Right lobe of liver (tissue), 6 donors: ENCODE measurements around the gene TMEM213. TPM values are rescaled to one million over a fixed set of nuclear protein-coding genes. Genes with fewer than 3 reads are reported as not detected.

Source experiments
- ATAC-seq, 4 donors: fragments of 200-7000 bp; cut with Tn5 transposase; one replicate each; pipeline ENCODE4 v1.9.1; 2020; ENCODE audit warnings: mild to moderate bottlenecking in 4 of 4, moderate library complexity in 4 of 4
- DNase-seq, 3 donors: peaks; one replicate each; pipeline ENCODE4 v3.0.0-alpha.2; 2020
- H3K27ac ChIP-seq, 3 donors: fragments of 200-600 bp; one replicate each; pipeline ENCODE4 v1.8.0; 2022
- H3K27me3 ChIP-seq, 2 donors: fragments of 200-600 bp; one replicate each; pipeline ENCODE4 v1.8.0; 2022
- H3K36me3 ChIP-seq, 4 donors: fragments of 200-600 bp; sonication (generic) in 1 of 4; one replicate each; pipeline versions ENCODE4 v1.5.1 to v1.8.0; 2017 to 2022; ENCODE audit warnings: control low read depth in 1 of 4
- H3K4me1 ChIP-seq, 4 donors: fragments of 200-600 bp; sonication (generic) in 1 of 4; one replicate each; pipeline versions ENCODE4 v1.5.1 to v1.8.0; 2017 to 2022; ENCODE audit warnings: control low read depth in 1 of 4
- H3K4me3 ChIP-seq, 3 donors: fragments of 200-600 bp; one replicate each; pipeline ENCODE4 v1.8.0; 2022
- H3K9me3 ChIP-seq, 4 donors: fragments of 200-600 bp; sonication (generic) in 1 of 4; one replicate each; pipeline versions ENCODE4 v1.5.1 to v1.8.0; 2017 to 2022; ENCODE audit warnings: control low read depth in 1 of 4
- CTCF ChIP-seq, 4 donors: fragments of 200-600 bp in 3 of 4; fragments of 450-650 bp in 1 of 4; IDR thresholded peaks; one replicate each; pipeline versions ENCODE4 v1.5.1 to v1.8.0; 2016 to 2022; ENCODE audit warnings: antibody characterized with exemption in 4 of 4, mild to moderate bottlenecking in 2 of 4
- POLR2A ChIP-seq: fragments of 450-650 bp; IDR thresholded peaks from one replicate; pipeline ENCODE4 v1.6.1; 2017; ENCODE audit warnings: antibody characterized with exemption, mild to moderate bottlenecking
- WGBS: methylation state at CpG from one replicate; pipeline ENCODE4 v1.1.6; 2018; ENCODE audit warnings: low coverage, low lambda C conversion rate; ENCODE audit not compliant: insufficient coverage; ENCODE audit errors: missing lambda C conversion rate; 5-methylcytosine and 5-hydroxymethylcytosine counted together
- intact Hi-C, 2 donors: fragments of 100-400 bp; cut with DNase I; formaldehyde crosslinking; loops; one replicate each; pipeline versions ENCODE4 v1.11.2 to v1.14.1; 2022
- total RNA-seq, 6 experiments: library from RNA; depleted of rRNA in 2 of 6; stranded (reverse); fragments of >200 nt in 2 of 6; fragmentation: NEBNext Ultra II Directional in 3 of 6; extraction: Animal tissue kit (Norgen Biotek cat#: 25700) in 3 of 6; gene quantifications; one replicate each; pipeline versions ENCODE4 v1.1.0 to v1.2.4, GENCODE V29; 2016 to 2023
- donor health status: DM: no; HTN: yes; CAD: no.
- donor health status: DM: no; HTN: no; CAD: no.
- donor health status: DM: no; HTN: no; CAD: no.
- donor health status: DM: no; HTN: yes; CAD: no.
- donor health status: DM: no; HTN: yes; CAD: no.

Gene TMEM213
- total RNA-seq, 6 experiments from 2014 or later = not detected

GRCh38 chr7:138822867-138823535, 25.2 kb downstream of the TMEM213 start:
- no peak for DNase-seq
- no peak for ATAC-seq
- H3K4me3 ChIP-seq = no peak overlapping the region
- no peaks in the 10 kb centered on the region for H3K4me1 ChIP-seq
- WGBS = 80% methylated on average over 11 of the region's 11 CpGs
- TF ChIP-seq CTCF (IDR thresholded peaks at IDR 0.05) = no peak
- TF ChIP-seq POLR2A = no peak
- H3K27me3 ChIP-seq = no peaks in the 10 kb centered on the region
- no peaks in the 10 kb centered on the region for H3K9me3 ChIP-seq
- intact Hi-C loops = no loop called here
- no peaks in the 10 kb centered on the region for H3K36me3 ChIP-seq
- no peak overlapping the region for H3K27ac ChIP-seq

- Histone ChIP-seq H3K27me3 (no peaks in the 10 kb centered on the region), H3K4me1 (no peaks in the 10 kb centered on the region), H3K27ac (no peak overlapping the region), H3K4me3 (no peak overlapping the region), H3K36me3 (no peaks in the 10 kb centered on the region), H3K9me3 (no peaks in the 10 kb centered on the region)
- no peak for DNase-seq
- WGBS = 83% methylated on average over 11 of the region's 11 CpGs
- no peak for ATAC-seq
- TF ChIP-seq POLR2A (no peak), CTCF (IDR thresholded peaks at IDR 0.05) (no peak)
- intact Hi-C loops = no loop called here
Measured at GRCh38 chr7:138825049-138825721, 27.4 kb downstream of the TMEM213 start.

GRCh38 chr7:138828302-138828701, 30.5 kb downstream of the TMEM213 start:
- Histone ChIP-seq H3K4me3 (no peak overlapping the region), H3K36me3 (no peaks in the 10 kb centered on the region), H3K27ac (no peak overlapping the region), H3K27me3 (no peaks in the 10 kb centered on the region), H3K9me3 (no peaks in the 10 kb centered on the region), H3K4me1 (no peaks in the 10 kb centered on the region)
- 78% methylated on average over 2 of the region's 2 CpGs for WGBS
- intact Hi-C loops = no loop called here
- ATAC-seq = no peak
- TF ChIP-seq CTCF (IDR thresholded peaks at IDR 0.05) (no peak), POLR2A (no peak)
- DNase-seq = no peak

DNA sequence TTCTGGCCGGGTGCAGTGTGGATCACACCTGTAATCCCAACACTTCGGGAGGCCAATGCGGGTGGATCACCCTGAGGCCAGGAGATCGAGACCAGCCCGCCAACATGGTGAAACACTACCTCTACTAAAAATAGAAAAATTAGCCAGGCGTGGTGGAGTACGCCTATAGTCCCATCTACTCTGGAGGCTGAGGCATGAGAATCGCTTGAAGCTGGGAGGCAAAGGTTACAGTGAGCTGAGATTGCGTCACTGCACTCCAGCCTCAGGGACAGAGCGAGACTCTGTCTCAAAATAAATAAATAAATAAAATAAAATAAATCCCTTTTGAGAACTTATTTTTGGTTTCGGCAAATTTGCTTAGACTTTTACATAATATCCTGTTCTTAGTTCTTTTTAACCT, 31.5 kb downstream of the TMEM213 start:
- no peak for DNase-seq
- Histone ChIP-seq H3K4me3 (no peak overlapping the region), H3K27ac (no peak overlapping the region), H3K27me3 (no peaks in the 10 kb centered on the region), H3K36me3 (no peaks in the 10 kb centered on the region), H3K9me3 (no peaks in the 10 kb centered on the region), H3K4me1 (no peaks in the 10 kb centered on the region)
- intact Hi-C loops = no loop called here
- WGBS = 80% methylated on average over 11 of the region's 11 CpGs
- ATAC-seq = no peak
- TF ChIP-seq CTCF (IDR thresholded peaks at IDR 0.05) (no peak), POLR2A (no peak)
